ENCODE measurements around the gene RYR1.
A peak's percentile ranks its signal among the peaks of the same experiment; 100 is the strongest.

Gene RYR1

DNA sequence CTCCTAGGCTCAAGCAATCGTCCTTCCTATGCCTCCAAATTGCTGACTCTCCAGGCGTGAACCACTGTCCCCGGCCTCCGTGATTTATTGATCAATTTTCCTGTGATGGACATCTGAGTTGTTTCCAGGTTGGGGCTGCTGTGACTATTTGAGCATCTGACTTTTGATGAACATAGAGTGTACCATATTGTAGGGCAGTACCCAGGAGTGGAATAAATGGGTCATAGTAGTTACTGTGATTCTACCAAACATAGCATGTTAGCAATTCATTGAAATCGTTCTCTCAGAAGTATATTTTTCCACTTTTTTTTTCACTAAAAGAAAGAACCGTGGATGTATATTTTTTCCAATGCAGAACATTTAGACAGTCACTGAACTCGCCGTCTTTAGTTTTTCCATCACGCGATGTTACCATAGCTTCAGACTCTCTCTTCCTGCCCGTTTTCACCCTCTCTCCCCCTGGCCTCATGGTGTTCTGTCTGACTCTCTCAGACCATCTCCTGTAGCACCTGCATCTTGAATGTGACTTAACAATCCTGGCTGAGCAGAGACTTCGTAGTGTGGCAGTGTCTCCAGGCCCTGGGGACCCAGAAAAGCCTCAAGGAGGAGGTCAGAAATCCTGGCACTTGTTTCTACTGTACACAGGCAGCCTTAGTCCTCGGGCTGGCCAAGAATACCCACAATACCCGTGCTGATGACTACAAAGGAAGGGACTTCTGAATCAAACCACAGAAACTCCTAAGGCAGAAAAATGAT, 4.3 kb upstream of the RYR1 start:
- Mint-ChIP-seq H3K9me3 (ENCODE audit: low read depth) (no peaks in the 10 kb centered on the region), H3K36me3 (no peaks in the 10 kb centered on the region), H3K4me1 (ENCODE audit: low read depth) (peaks cover 23% of the 10 kb centered on the region), H3K4me3 (peak overlapping the region; percentile 42), H3K27ac (peak overlapping the region; percentile 93), H3K27me3 (peaks cover 7% of the 10 kb centered on the region)

DNA sequence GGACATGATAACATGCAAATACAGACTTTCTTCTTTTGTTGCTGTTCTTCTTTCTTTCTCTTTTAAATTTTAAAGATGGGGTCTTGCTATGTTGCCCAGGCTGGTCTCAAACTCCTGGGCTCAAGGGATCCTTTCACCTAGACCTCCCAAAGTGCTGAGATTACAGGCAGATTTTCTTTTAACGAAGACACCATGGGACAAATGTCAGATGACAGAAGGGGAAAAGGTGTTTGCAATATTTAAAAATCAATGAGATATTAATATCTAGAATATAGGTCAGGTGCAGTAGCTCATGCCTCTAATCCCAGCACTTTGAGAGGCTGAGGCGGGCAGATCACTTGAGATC, 3.7 kb upstream of the RYR1 start:
- Mint-ChIP-seq H3K27me3 (peaks cover 8% of the 10 kb centered on the region), H3K36me3 (no peaks in the 10 kb centered on the region), H3K4me3 (no peak overlapping the region), H3K4me1 (ENCODE audit: low read depth) (peaks cover 25% of the 10 kb centered on the region), H3K27ac (peak overlapping the region; percentile 93), H3K9me3 (ENCODE audit: low read depth) (no peaks in the 10 kb centered on the region)

GRCh38 chr19:38430931-38431330, 2.6 kb upstream of the RYR1 start:
- H3K4me1 Mint-ChIP-seq (ENCODE audit: low read depth) = peaks cover 22% of the 10 kb centered on the region
- H3K4me3 Mint-ChIP-seq = no peak overlapping the region
- H3K36me3 Mint-ChIP-seq = no peaks in the 10 kb centered on the region
- H3K9me3 Mint-ChIP-seq (ENCODE audit: low read depth) = no peaks in the 10 kb centered on the region
- no peak overlapping the region for H3K27ac Mint-ChIP-seq
- peaks cover 8% of the 10 kb centered on the region for H3K27me3 Mint-ChIP-seq

GRCh38 chr19:38434549-38435051, 1.1 kb downstream of the RYR1 start:
- Mint-ChIP-seq H3K36me3 (no peaks in the 10 kb centered on the region), H3K27me3 (peaks cover 8% of the 10 kb centered on the region), H3K4me1 (ENCODE audit: low read depth) (peaks cover 5% of the 10 kb centered on the region), H3K4me3 (no peak overlapping the region), H3K27ac (no peak overlapping the region), H3K9me3 (ENCODE audit: low read depth) (no peaks in the 10 kb centered on the region)

GRCh38 chr19:38437295-38437694, 3.8 kb downstream of the RYR1 start:
- Mint-ChIP-seq H3K27ac (no peak overlapping the region), H3K27me3 (peaks cover 10% of the 10 kb centered on the region), H3K9me3 (ENCODE audit: low read depth) (no peaks in the 10 kb centered on the region), H3K4me3 (no peak overlapping the region), H3K4me1 (ENCODE audit: low read depth) (peaks cover 3% of the 10 kb centered on the region), H3K36me3 (no peaks in the 10 kb centered on the region)

GRCh38 chr19:38437917-38438316, 4.4 kb downstream of the RYR1 start:
- Mint-ChIP-seq H3K9me3 (ENCODE audit: low read depth) (no peaks in the 10 kb centered on the region), H3K27me3 (peaks cover 10% of the 10 kb centered on the region), H3K4me3 (no peak overlapping the region), H3K27ac (no peak overlapping the region), H3K36me3 (no peaks in the 10 kb centered on the region), H3K4me1 (ENCODE audit: low read depth) (peaks cover 3% of the 10 kb centered on the region)

- H3K4me1 Mint-ChIP-seq (ENCODE audit: low read depth) = no peaks in the 10 kb centered on the region
- peaks cover 9% of the 10 kb centered on the region for H3K27me3 Mint-ChIP-seq
- H3K9me3 Mint-ChIP-seq (ENCODE audit: low read depth) = no peaks in the 10 kb centered on the region
- H3K36me3 Mint-ChIP-seq = no peaks in the 10 kb centered on the region
- no peak overlapping the region for H3K4me3 Mint-ChIP-seq
- H3K27ac Mint-ChIP-seq = no peak overlapping the region
Observed at GRCh38 chr19:38440592-38440991, 7.1 kb downstream of the RYR1 start.

GRCh38 chr19:38441657-38442348, 8.3 kb downstream of the RYR1 start:
- H3K27ac Mint-ChIP-seq = no peak overlapping the region
- H3K27me3 Mint-ChIP-seq = peaks cover 5% of the 10 kb centered on the region
- H3K36me3 Mint-ChIP-seq = no peaks in the 10 kb centered on the region
- no peak overlapping the region for H3K4me3 Mint-ChIP-seq
- no peaks in the 10 kb centered on the region for H3K9me3 Mint-ChIP-seq (ENCODE audit: low read depth)
- H3K4me1 Mint-ChIP-seq (ENCODE audit: low read depth) = no peaks in the 10 kb centered on the region

GRCh38 chr19:38442736-38443135, 9.2 kb downstream of the RYR1 start:
- Mint-ChIP-seq H3K36me3 (no peaks in the 10 kb centered on the region), H3K4me3 (no peak overlapping the region), H3K27ac (no peak overlapping the region), H3K4me1 (ENCODE audit: low read depth) (no peaks in the 10 kb centered on the region), H3K27me3 (peaks cover 5% of the 10 kb centered on the region), H3K9me3 (ENCODE audit: low read depth) (no peaks in the 10 kb centered on the region)

DNA sequence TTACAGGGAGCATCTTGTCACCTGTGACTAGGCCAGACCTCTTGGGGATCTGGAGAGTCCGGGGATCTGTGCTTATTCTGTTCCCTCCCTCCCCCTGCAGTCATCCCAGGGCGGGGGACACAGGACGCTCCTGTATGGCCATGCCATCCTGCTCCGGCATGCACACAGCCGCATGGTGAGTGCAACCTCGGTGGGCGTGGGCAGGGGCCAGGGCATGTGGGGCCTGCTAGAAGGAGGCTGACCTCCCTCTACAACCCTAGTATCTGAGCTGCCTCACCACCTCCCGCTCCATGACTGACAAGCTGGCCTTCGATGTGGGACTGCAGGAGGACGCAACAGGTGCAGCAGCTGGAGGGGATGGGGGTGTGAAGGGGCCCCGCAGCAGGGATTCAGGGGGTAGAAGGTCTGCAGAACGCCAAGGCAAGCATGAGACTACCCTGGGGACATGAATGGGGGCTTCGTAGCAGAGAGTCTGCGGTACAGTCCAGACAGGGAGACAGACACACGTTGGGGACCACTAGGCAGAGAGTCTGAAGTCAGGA, 10.0 kb downstream of the RYR1 start:
- H3K27me3 Mint-ChIP-seq = peaks cover 2% of the 10 kb centered on the region
- no peak overlapping the region for H3K27ac Mint-ChIP-seq
- H3K4me1 Mint-ChIP-seq (ENCODE audit: low read depth) = no peaks in the 10 kb centered on the region
- H3K36me3 Mint-ChIP-seq = no peaks in the 10 kb centered on the region
- no peak overlapping the region for H3K4me3 Mint-ChIP-seq
- no peaks in the 10 kb centered on the region for H3K9me3 Mint-ChIP-seq (ENCODE audit: low read depth)

DNA sequence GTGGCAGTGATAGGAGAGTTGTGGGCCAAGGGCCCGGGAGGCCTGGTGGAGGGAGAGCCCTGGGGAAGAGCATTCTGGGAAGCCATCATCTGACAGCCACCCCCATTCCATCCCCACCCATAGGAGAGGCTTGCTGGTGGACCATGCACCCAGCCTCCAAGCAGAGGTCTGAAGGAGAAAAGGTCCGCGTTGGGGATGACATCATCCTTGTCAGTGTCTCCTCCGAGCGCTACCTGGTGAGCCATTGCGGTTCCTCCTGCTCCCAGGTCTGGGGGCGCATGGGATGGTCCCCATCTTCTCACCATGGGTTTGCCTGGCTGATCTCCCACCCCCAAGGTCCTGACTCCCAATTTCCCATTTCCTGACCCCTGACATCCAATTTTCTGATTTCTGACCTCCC, 10.5 kb downstream of the RYR1 start:
- Mint-ChIP-seq H3K36me3 (no peaks in the 10 kb centered on the region), H3K27ac (no peak overlapping the region), H3K4me1 (ENCODE audit: low read depth) (no peaks in the 10 kb centered on the region), H3K9me3 (ENCODE audit: low read depth) (no peaks in the 10 kb centered on the region), H3K4me3 (no peak overlapping the region), H3K27me3 (peaks cover 2% of the 10 kb centered on the region)

DNA sequence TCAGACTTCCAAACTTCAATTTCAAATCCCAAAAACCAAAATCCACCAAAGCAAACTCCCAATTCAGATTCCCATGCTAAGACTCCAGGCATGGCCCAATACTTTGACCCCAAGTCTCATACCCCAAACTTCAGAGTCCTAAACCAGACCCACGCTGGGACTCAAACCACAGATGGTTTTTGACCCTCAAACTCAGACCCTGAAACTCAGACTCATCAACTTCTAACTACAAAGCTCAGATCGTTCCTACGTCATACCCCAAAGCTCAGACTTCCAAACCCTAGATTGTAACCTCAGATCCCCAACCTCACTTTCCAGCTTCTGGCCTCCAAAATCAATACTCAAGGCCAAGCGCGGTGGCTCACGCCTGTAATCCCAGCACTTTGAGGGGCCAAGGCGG, 11.9 kb downstream of the RYR1 start:
- Mint-ChIP-seq H3K27ac (peak overlapping the region; percentile 37), H3K4me1 (ENCODE audit: low read depth) (no peaks in the 10 kb centered on the region), H3K36me3 (no peaks in the 10 kb centered on the region), H3K27me3 (peaks cover 2% of the 10 kb centered on the region), H3K9me3 (ENCODE audit: low read depth) (no peaks in the 10 kb centered on the region), H3K4me3 (no peak overlapping the region)

DNA sequence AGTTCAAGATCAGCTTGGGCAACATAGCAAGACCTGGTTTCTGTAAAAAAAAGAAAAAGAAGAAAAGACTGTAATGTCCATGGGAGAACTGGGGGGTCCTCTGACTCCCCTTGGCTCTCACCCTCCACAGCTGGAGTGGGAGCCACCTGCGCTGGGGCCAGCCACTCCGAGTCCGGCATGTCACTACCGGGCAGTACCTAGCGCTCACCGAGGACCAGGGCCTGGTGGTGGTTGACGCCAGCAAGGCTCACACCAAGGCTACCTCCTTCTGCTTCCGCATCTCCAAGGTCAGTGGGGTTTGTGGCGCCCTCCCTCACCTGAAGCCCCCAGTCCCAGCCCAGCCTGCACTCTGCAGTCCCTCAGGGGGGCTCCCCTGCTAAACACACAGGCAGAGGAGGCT, 14.7 kb downstream of the RYR1 start:
- Mint-ChIP-seq H3K9me3 (ENCODE audit: low read depth) (no peaks in the 10 kb centered on the region), H3K27ac (no peak overlapping the region), H3K27me3 (no peaks in the 10 kb centered on the region), H3K4me3 (no peak overlapping the region), H3K36me3 (no peaks in the 10 kb centered on the region), H3K4me1 (ENCODE audit: low read depth) (no peaks in the 10 kb centered on the region)

DNA sequence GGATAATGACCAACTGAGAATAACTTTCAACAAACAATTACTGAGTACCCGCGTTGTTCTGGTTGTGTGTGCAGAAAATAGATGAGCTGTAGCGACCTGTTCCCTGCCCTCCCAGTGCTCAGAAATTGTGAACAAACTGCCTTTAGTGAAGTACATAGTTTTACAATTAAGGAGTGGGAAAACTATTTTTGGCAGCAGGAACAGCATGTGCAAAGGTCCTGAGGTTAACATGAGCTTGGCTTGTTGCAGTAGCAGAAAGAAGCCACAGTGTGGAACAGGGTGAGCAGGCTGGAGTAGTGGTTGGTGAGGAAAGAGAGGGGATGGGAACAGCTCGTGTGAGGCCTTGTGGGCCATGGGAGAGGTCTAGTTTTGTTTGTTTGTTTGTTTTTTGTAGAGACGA, 16.0 kb downstream of the RYR1 start:
- no peak overlapping the region for H3K4me3 Mint-ChIP-seq
- no peaks in the 10 kb centered on the region for H3K27me3 Mint-ChIP-seq
- H3K36me3 Mint-ChIP-seq = no peaks in the 10 kb centered on the region
- no peaks in the 10 kb centered on the region for H3K9me3 Mint-ChIP-seq (ENCODE audit: low read depth)
- no peak overlapping the region for H3K27ac Mint-ChIP-seq
- H3K4me1 Mint-ChIP-seq (ENCODE audit: low read depth) = no peaks in the 10 kb centered on the region

DNA sequence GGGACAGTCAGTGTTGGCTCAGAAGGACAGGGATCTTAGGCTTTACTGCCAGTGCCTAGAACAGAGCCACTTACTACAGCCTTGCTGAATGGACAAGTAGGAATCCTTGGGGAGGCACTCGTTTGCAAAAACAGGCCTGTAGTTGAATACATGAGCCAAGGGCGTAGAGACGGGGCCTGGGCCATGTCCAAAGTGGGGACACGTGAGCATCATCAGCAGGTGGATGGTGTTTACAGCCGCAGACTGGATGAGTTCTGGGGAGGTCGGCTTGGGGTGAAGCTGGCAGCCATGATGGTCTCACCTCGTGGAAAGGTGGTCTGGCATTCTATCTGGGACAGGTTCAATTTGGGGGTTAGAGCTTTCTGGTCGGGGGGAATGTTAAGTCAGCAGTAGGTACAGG, 17.5 kb downstream of the RYR1 start:
- H3K27me3 Mint-ChIP-seq = no peaks in the 10 kb centered on the region
- H3K36me3 Mint-ChIP-seq = no peaks in the 10 kb centered on the region
- H3K4me1 Mint-ChIP-seq (ENCODE audit: low read depth) = no peaks in the 10 kb centered on the region
- H3K9me3 Mint-ChIP-seq (ENCODE audit: low read depth) = no peaks in the 10 kb centered on the region
- H3K4me3 Mint-ChIP-seq = no peak overlapping the region
- no peak overlapping the region for H3K27ac Mint-ChIP-seq
